WTC11 (cell line): ENCODE results near the gene ITGB4.

Experiments
- ATF2 ChIP-seq: sonication (generic); formaldehyde crosslinking; IDR thresholded peaks from 2 replicates; pipeline ENCODE4 v1.8.1; 2022; ENCODE audit warnings: low read depth, missing genetic modification reagents, borderline replicate concordance
- CDX4 ChIP-seq: fragments of 250-450 bp; sonication (Bioruptor Pico); IDR thresholded peaks from 2 replicates; pipeline ENCODE4 v1.9.0; 2021; ENCODE audit warnings: moderate library complexity, mild to moderate bottlenecking, inconsistent platforms, borderline replicate concordance
- ESRRA ChIP-seq: sonication (generic); formaldehyde crosslinking; IDR thresholded peaks from 2 replicates; pipeline ENCODE4 v1.8.1; 2022; ENCODE audit warnings: mild to moderate bottlenecking, missing genetic modification reagents, borderline replicate concordance

GRCh38 chr17:75769536-75769935, 48.3 kb downstream of the ITGB4 start:
- no peak for TF ChIP-seq CDX4 (CRISPR knock-in tag)
- TF ChIP-seq ATF2 (CRISPR knock-in tag), result no peak
- TF ChIP-seq ESRRA (CRISPR knock-in tag), result no peak
